GM04503 (cell line): Measurements from ENCODE around the gene EXOC3L2.

Source experiments
- DNase-seq: peaks from one replicate; pipeline ENCODE4 v3.0.0-alpha.2; 2012; ENCODE audit warnings: low read depth

EXOC3L2 gene

GRCh38 chr19:45179892-45180370 lies 65.3 kb downstream of the EXOC3L2 start:
- no peak for DNase-seq

- DNase-seq, result no peak
Observed at GRCh38 chr19:45179072-45179891, 65.9 kb downstream of the EXOC3L2 start.

GRCh38 chr19:45178262-45179071 lies 66.7 kb downstream of the EXOC3L2 start, which contains the start of gene BLOC1S3:
TSS of gene BLOC1S3 (plus strand) at chr19:45178784. CDS start at chr19:45179297, 513 bp downstream.
- DNase-seq, result peak; percentile 100

GRCh38 chr19:45177817-45178261 lies 67.4 kb downstream of the EXOC3L2 start, which contains the start of gene TRAPPC6A:
TSS of gene TRAPPC6A (minus strand) at chr19:45178237. CDS start at chr19:45178218, 19 bp downstream.
- DNase-seq, result peak; percentile 23

GRCh38 chr19:45175515-45176345 lies 69.5 kb downstream of the EXOC3L2 start:
- DNase-seq, result no peak

- DNase-seq, result peak; percentile 70
Observed at GRCh38 chr19:45173816-45174215, 71.4 kb downstream of the EXOC3L2 start.

- DNase-seq, result no peak
Observed at GRCh38 chr19:45172611-45173208, 72.5 kb downstream of the EXOC3L2 start.

GRCh38 chr19:45172173-45172572 lies 73.0 kb downstream of the EXOC3L2 start:
- DNase-seq, result no peak

- no peak for DNase-seq
Observed at GRCh38 chr19:45171211-45171623, 74.0 kb downstream of the EXOC3L2 start.

GRCh38 chr19:45170146-45171106 lies 74.8 kb downstream of the EXOC3L2 start:
- DNase-seq, result no peak

- no peak for DNase-seq
Observed at GRCh38 chr19:45169602-45170001, 75.6 kb downstream of the EXOC3L2 start.

GRCh38 chr19:45168767-45169351 lies 76.3 kb downstream of the EXOC3L2 start:
- no peak for DNase-seq

- no peak for DNase-seq
Observed at GRCh38 chr19:45166723-45167252, 78.4 kb downstream of the EXOC3L2 start.

GRCh38 chr19:45164577-45165335 lies 80.5 kb downstream of the EXOC3L2 start:
- DNase-seq, result peak; percentile 21

GRCh38 chr19:45163751-45164460 lies 81.3 kb downstream of the EXOC3L2 start:
- no peak for DNase-seq

- no peak for DNase-seq
Observed at GRCh38 chr19:45163156-45163555, 82.1 kb downstream of the EXOC3L2 start.

- DNase-seq, result no peak
Observed at GRCh38 chr19:45162608-45163143, 82.5 kb downstream of the EXOC3L2 start.
